GM18873 (cell line): ENCODE measurements around the gene RNF4.
A peak's percentile ranks its signal among the peaks of the same experiment; 100 is the strongest.
"Not testable (repeated sequence)": the region's sequence is repeated elsewhere in the genome, so short reads cannot be mapped to it uniquely, and the experiment has no call there.

ENCODE experiments used
- ATAC-seq: cut with Tn5 transposase; IDR thresholded peaks from one replicate; pipeline ENCODE4 v1.9.1; 2021; ENCODE audit warnings: mild to moderate bottlenecking, moderate library complexity, moderate number of reproducible peaks; ENCODE audit not compliant: unreplicated experiment, low FRiP score

The RNF4 gene

GRCh38 chr4:2485956-2486355, 17.1 kb downstream of the RNF4 start:
- no peak for ATAC-seq

- ATAC-seq: no peak
Measured at GRCh38 chr4:2486981-2487380, 18.1 kb downstream of the RNF4 start.

DNA sequence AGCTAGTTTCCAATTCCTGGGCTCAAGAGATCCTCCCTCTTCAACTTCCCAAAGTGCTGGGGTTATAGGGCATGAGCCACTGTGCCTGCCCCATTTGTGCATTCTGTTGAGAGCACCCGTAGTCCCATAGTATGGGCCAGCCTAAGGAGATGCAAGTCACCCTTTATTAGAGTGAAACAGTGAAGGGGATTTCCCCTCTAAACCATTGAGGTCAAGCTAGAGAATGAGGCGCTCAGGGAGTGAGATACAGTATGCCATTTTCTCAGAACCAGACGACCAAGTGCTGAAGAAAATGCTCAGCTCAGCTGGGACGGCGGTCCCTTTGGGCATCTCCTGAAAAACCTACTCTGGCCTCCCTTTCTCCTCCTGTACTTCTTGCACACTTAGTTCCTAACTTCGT, 18.7 kb downstream of the RNF4 start:
- peak; percentile 70 for ATAC-seq

GRCh38 chr4:2489081-2489805, 20.3 kb downstream of the RNF4 start:
- ATAC-seq: no peak

DNA sequence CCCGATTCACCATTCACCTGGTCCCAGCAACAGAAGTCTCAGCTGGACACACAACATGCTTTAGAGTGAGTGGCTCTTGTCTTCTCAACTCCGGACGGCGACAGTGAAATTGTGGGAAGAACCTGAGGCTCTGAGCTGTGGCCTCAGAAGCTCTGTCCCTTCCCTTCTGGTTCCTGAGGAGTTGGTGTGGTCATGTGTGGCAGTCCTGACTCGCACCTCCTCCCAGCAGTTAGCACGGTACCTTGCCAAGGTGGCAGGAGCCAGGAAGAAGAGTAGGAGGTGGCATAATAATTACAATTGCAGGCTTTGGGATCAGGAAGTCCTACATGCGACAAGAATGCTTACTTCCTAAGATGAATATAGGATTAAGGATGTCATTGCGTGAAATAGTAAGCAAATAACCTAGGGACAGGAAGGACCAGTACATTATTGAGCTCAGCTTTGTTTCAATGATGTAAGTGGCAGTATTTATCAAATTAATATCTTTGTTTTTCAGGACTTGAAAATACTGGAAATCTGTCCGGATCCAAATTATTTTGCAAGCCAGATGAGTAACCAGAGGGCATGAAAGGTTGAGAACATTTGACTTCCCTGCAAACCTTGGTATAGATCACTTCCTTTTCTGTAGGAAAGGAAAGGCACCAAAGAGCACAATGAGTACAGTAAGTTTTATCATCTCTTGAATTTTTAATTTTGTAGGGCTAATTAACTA, 21.1 kb downstream of the RNF4 start:
- ATAC-seq: no peak

- no peak for ATAC-seq
Measured at GRCh38 chr4:2492970-2493369, 24.1 kb downstream of the RNF4 start.

GRCh38 chr4:2494992-2495391, 26.1 kb downstream of the RNF4 start:
- no peak for ATAC-seq

DNA sequence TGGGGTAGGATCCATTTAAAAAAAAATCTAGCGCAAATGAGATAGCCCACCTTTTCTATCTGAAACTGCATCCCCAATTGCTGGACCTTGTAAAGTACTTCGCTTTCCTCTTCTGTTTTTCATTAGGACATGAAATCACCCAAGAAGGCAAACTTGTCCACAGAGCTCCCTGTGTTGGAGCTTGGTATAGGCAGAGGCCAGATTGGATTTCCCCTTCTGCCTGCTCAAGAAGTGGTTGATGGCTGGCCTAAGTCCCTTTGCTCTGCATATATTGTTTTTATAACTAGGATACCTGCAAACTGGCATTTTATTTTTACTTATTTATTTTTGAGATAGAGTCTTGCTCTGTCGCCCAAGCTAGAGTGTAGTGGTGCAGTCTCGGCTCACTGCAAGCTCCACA, 28.4 kb downstream of the RNF4 start:
- no peak for ATAC-seq

- peak; percentile 88 for ATAC-seq
Measured at GRCh38 chr4:2497931-2498330, 29.0 kb downstream of the RNF4 start.

GRCh38 chr4:2500547-2500946, 31.6 kb downstream of the RNF4 start:
- ATAC-seq: no peak

DNA sequence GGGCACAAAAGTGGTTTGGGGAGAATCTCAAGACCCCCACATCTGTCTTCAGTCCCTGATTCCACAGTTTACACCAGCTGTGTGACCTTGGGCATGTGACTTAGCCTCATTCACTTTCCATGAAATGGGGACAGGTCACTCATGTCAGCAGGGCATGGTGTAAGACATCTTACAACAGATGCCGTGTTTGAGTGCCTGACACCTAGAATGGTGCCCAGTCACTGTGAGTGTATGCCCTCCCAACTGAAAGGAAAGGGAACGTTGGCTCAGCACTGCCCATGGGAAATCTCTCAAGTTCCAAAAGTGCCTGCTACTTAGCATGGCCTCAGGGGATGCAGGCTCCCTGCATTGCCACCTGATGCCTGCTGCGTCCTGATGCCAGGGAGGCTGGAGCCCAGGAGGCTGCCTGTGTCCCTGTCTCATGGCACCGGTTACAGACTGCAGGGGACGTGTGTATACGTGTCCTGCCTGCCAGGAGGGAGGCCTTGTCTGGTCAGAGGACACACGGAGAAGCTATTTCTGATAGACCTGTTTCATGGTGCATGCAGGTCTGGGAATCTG, 32.2 kb downstream of the RNF4 start:
- no peak for ATAC-seq

DNA sequence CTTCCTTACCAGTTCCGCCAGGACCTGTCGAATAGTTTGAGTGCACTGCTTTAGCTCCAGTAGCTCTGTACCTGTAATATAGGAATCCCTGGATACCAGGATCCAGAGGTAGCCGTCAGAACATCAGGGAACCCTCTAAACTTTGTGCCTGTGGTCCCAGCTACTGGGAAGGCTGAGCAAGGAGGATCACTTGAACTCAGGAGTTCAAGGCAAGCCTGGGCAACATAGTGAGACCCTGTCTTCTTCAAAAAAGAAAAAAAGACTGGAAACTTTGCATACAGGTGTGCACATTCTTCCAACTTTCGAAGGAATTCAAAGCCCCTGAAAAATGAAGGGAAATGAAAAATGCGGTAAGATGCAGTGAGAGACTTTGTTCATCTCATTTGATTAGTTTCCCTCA, 34.9 kb downstream of the RNF4 start:
- ATAC-seq: no peak

GRCh38 chr4:2507259-2507658, 38.4 kb downstream of the RNF4 start:
- no peak for ATAC-seq

GRCh38 chr4:2507855-2508254, 38.9 kb downstream of the RNF4 start:
- no peak for ATAC-seq

- no peak for ATAC-seq
Measured at GRCh38 chr4:2510351-2511259, 41.7 kb downstream of the RNF4 start.

GRCh38 chr4:2511645-2512131, 42.8 kb downstream of the RNF4 start:
- no peak for ATAC-seq

GRCh38 chr4:2512396-2513135, 43.7 kb downstream of the RNF4 start:
- no peak for ATAC-seq

DNA sequence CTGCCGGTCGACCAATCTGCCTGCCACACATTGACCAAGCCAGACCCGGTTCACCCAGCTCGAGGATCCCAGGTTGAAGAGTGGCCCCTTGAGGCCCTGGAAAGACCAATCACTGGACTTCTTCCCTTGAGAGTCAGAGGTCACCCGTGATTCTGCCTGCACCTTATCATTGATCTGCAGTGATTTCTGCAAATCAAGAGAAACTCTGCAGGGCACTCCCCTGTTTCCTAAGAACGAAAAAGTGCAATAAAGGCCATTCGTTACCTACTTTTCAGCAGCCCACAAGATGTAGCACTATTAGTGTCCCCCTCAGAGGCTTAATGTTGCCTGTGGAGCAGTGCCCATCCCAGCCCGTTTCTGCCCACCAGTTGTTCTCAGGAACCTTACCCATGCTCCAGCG, 45.3 kb downstream of the RNF4 start:
- ATAC-seq: not testable (repeated sequence)

DNA sequence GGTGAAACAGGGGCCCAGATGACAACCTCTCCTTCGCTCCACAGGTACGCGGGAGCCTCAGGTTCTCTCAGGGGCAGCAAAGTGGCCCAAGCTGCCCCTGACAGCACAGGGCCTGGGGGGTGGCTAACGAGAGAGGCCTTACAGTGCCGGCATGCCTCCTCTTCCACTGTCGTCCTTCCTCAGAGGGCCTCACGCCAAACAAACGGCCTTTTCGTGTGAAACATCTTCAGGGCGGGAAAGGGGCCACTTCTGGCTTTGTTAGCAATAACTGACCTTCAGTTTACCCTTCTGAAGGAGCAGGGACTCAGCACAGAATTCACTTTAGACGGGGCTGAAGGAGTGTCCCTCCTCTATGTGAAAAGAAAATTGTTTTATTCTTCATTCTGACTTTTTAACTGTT, 46.0 kb downstream of the RNF4 start:
- ATAC-seq: not testable (repeated sequence)
